Fibroblast of skin of back (primary cell): ENCODE measurements around the gene TMEM52.
"Not testable (repeated sequence)": the region's sequence is repeated elsewhere in the genome, so short reads cannot be mapped to it uniquely, and the experiment has no call there.

Experiments used
- DNase-seq: peaks from one replicate; pipeline ENCODE4 v3.0.0-alpha.2; 2013

The TMEM52 gene

GRCh38 chr1:1893291-1893985 is 25.6 kb downstream of the TMEM52 start:
- DNase-seq: no peak

- DNase-seq: no peak
Measured at GRCh38 chr1:1892763-1893120, 26.3 kb downstream of the TMEM52 start.

GRCh38 chr1:1892079-1892762 is 26.9 kb downstream of the TMEM52 start:
- no peak for DNase-seq

- DNase-seq: peak; percentile 62
Measured at GRCh38 chr1:1891349-1892078, 27.6 kb downstream of the TMEM52 start.

GRCh38 chr1:1890506-1891348 is 28.4 kb downstream of the TMEM52 start, which contains the start of gene GNB1:
GNB1 (minus strand) TSS chr1:1891087; CDS start chr1:1825453, 65,634 bp downstream.
- DNase-seq: peak; percentile 91

- peak; percentile 66 for DNase-seq
Measured at GRCh38 chr1:1889847-1890505, 29.1 kb downstream of the TMEM52 start.

GRCh38 chr1:1889090-1889750 is 29.9 kb downstream of the TMEM52 start:
- DNase-seq: no peak

GRCh38 chr1:1883890-1884289 is 35.2 kb downstream of the TMEM52 start:
- DNase-seq: not testable (repeated sequence)

GRCh38 chr1:1883092-1883873 is 35.8 kb downstream of the TMEM52 start:
- peak; percentile 40 for DNase-seq

GRCh38 chr1:1881727-1882126 is 37.4 kb downstream of the TMEM52 start:
- no peak for DNase-seq

- DNase-seq: no peak
Measured at GRCh38 chr1:1880617-1881312, 38.3 kb downstream of the TMEM52 start.

- no peak for DNase-seq
Measured at GRCh38 chr1:1879942-1880341, 39.1 kb downstream of the TMEM52 start.

- DNase-seq: no peak
Measured at GRCh38 chr1:1877865-1878436, 41.1 kb downstream of the TMEM52 start.

GRCh38 chr1:1876335-1876930 is 42.6 kb downstream of the TMEM52 start:
- DNase-seq: peak; percentile 64

GRCh38 chr1:1875932-1876331 is 43.1 kb downstream of the TMEM52 start:
- DNase-seq: no peak

- no peak for DNase-seq
Measured at GRCh38 chr1:1874901-1875300, 44.2 kb downstream of the TMEM52 start.

GRCh38 chr1:1873186-1873585 is 45.9 kb downstream of the TMEM52 start:
- DNase-seq: no peak

- DNase-seq: no peak
Measured at GRCh38 chr1:1872329-1872994, 46.6 kb downstream of the TMEM52 start.

- DNase-seq: no peak
Measured at GRCh38 chr1:1869469-1869868, 49.6 kb downstream of the TMEM52 start.
